Omental fat pad (tissue), 4 donors: ENCODE data around the gene CCM2. TPM values are rescaled to one million over a fixed set of nuclear protein-coding genes. Genes with fewer than 3 reads are reported as not detected.

Experiments used
- ATAC-seq: fragments of 150-250 bp; one replicate; pipeline ENCODE4 v1.9.1; 2016; ENCODE audit warnings: mild to moderate bottlenecking, moderate library complexity; ENCODE audit not compliant: low FRiP score
- DNase-seq: peaks from one replicate; pipeline ENCODE4 v3.0.0-alpha.2; 2019; ENCODE audit warnings: low spot score
- CTCF ChIP-seq, 3 donors: fragments of 450-650 bp; IDR thresholded peaks; one replicate each; pipeline ENCODE4 v1.5.1; 2016 to 2017; ENCODE audit warnings: antibody characterized with exemption in 3 of 3, mild to moderate bottlenecking in 3 of 3, moderate library complexity in 2 of 3
- total RNA-seq, 4 donors: library from RNA; depleted of rRNA; stranded (reverse); fragments of >200 nt; gene quantifications; one replicate each; pipeline ENCODE4 v1.1.0, GENCODE V29; 2016

CCM2 gene
- total RNA-seq, 4 donors from 2014 or later = 40.5 to 61.7 (median 57.6) TPM

GRCh38 chr7:44965441-44965903 lies 34.5 kb upstream of the CCM2 start:
- DNase-seq (no peak), ATAC-seq (no peak)
- TF ChIP-seq CTCF (IDR thresholded peaks at IDR 0.05) = no peak

- ATAC-seq (no peak), DNase-seq (no peak)
- no peak for TF ChIP-seq CTCF (IDR thresholded peaks at IDR 0.05)
These were observed 33.9 kb upstream of the CCM2 start for GRCh38 chr7:44965937-44966730.

- DNase-seq (no peak), ATAC-seq (no peak)
- no peak for TF ChIP-seq CTCF (IDR thresholded peaks at IDR 0.05)
These were observed 33.1 kb upstream of the CCM2 start for GRCh38 chr7:44966731-44967538.

GRCh38 chr7:44967571-44968446 lies 32.2 kb upstream of the CCM2 start:
- no peak for DNase-seq
- ATAC-seq = no peak
- no peak for TF ChIP-seq CTCF (IDR thresholded peaks at IDR 0.05)

- TF ChIP-seq CTCF (IDR thresholded peaks at IDR 0.05) = no peak
- ATAC-seq (no peak), DNase-seq (no peak)
These were observed 30.8 kb upstream of the CCM2 start for GRCh38 chr7:44969049-44969700.
